Left lung (tissue), 10 donors: ENCODE results near the gene RNF19B. TPM values are rescaled to one million over a fixed set of nuclear protein-coding genes. Genes with fewer than 3 reads are reported as not detected.

Source experiments
- ATAC-seq: fragments of 200-7000 bp; cut with Tn5 transposase; one replicate; pipeline ENCODE4 v1.9.1; 2020; ENCODE audit warnings: moderate library complexity
- DNase-seq, 4 donors: peaks; one replicate each; pipeline ENCODE4 v3.0.0-alpha.2; 2013 to 2020
- H3K27ac ChIP-seq, 2 donors: fragments of 200-600 bp; sonication (generic) in 1 of 2; one replicate each; pipeline versions ENCODE4 v1.5.0 to v1.8.0; 2020 to 2021
- H3K27me3 ChIP-seq, 2 donors: fragments of 200-600 bp; sonication (generic) in 1 of 2; one replicate each; pipeline versions ENCODE4 v1.5.0 to v1.8.0; 2020 to 2021
- H3K36me3 ChIP-seq, 2 donors: fragments of 200-600 bp; sonication (generic) in 1 of 2; one replicate each; pipeline versions ENCODE4 v1.5.0 to v1.8.0; 2020 to 2021
- H3K4me1 ChIP-seq, 2 donors: fragments of 200-600 bp; one replicate each; pipeline ENCODE4 v1.8.0; 2021
- H3K4me3 ChIP-seq, 2 donors: fragments of 200-600 bp; sonication (generic) in 1 of 2; one replicate each; pipeline versions ENCODE4 v1.5.0 to v1.8.0; 2020 to 2021; ENCODE audit warnings: mild to moderate bottlenecking in 1 of 2
- H3K9me3 ChIP-seq, 2 donors: fragments of 200-600 bp; sonication (generic) in 1 of 2; one replicate each; pipeline versions ENCODE4 v1.5.0 to v1.8.0; 2020 to 2021
- intact Hi-C, 2 donors: fragments of 100-400 bp; cut with DNase I; formaldehyde crosslinking; loops; one replicate each; pipeline versions ENCODE4 v1.11.2 to v1.14.2; 2022
- polyA plus RNA-seq, 6 donors: library from polyadenylated mRNA; unstranded; fragments of 120-200 nt; gene quantifications; one replicate each; pipeline ENCODE4 v1.2.1, GENCODE V29; 2013; ENCODE audit not compliant: insufficient read length in 6 of 6
- total RNA-seq, 2 donors: library from RNA; stranded (reverse); fragmentation: NEBNext Ultra II Directional; extraction: Animal tissue kit (Norgen Biotek cat#: 25700); gene quantifications; one replicate each; pipeline ENCODE4 v1.2.1, GENCODE V29; 2021
- TF ChIP-seq, protein P1 (sequence below), 2 donors: fragments of 200-600 bp; sonication (generic) in 1 of 2; IDR thresholded peaks; one replicate each; pipeline versions ENCODE4 v1.5.0 to v1.8.0; 2021; ENCODE audit warnings: antibody characterized with exemption in 2 of 2
- donor health status: DM: no; HTN: yes; CAD: no.
- donor health status: DM: no; HTN: no; CAD: no.

RNF19B gene
- total and polyA plus RNA-seq, 8 donors: 11.8 to 46.0 (median 12.9) TPM

DNA sequence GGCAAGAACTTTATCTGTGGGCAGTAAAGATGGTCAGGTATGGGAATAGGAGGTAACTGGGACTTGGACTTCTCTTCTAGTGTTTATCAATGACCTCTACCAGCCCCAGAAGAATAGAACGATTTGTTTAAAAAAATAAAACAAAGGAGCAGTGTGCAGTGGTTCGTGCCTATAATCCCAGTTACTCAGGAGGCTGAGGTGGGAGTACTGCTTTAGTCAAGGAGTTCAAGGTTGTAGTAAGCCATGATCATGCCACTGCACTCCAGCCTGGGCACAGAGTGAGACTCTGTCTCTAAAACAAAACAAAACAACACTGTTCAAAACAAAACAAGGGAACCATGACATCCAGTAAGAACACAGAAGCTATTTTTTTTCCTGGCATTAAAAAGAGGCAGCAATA, 4.3 kb downstream of the RNF19B start:
- Histone ChIP-seq H3K27me3 (no peaks in the 10 kb centered on the region), H3K27ac (no peak overlapping the region), H3K36me3 (peaks cover 0 to 5% of the 10 kb centered on the region in 2 donors), H3K4me1 (peaks cover 8 to 56% of the 10 kb centered on the region in 2 donors), H3K4me3 (no peak overlapping the region), H3K9me3 (no peaks in the 10 kb centered on the region)
- TF ChIP-seq, protein P1, sequence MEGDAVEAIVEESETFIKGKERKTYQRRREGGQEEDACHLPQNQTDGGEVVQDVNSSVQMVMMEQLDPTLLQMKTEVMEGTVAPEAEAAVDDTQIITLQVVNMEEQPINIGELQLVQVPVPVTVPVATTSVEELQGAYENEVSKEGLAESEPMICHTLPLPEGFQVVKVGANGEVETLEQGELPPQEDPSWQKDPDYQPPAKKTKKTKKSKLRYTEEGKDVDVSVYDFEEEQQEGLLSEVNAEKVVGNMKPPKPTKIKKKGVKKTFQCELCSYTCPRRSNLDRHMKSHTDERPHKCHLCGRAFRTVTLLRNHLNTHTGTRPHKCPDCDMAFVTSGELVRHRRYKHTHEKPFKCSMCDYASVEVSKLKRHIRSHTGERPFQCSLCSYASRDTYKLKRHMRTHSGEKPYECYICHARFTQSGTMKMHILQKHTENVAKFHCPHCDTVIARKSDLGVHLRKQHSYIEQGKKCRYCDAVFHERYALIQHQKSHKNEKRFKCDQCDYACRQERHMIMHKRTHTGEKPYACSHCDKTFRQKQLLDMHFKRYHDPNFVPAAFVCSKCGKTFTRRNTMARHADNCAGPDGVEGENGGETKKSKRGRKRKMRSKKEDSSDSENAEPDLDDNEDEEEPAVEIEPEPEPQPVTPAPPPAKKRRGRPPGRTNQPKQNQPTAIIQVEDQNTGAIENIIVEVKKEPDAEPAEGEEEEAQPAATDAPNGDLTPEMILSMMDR (IDR thresholded peaks at IDR 0.05): no peak
- intact Hi-C loops: no loop called here
- no peak for ATAC-seq
- DNase-seq: no peak

- intact Hi-C loops: no loop called here
- H3K36me3 ChIP-seq: peaks cover 0 to 5% of the 10 kb centered on the region in 2 donors
- TF ChIP-seq, protein P1 (IDR thresholded peaks at IDR 0.05): no peak
- no peak overlapping the region for H3K4me3 ChIP-seq
- no peaks in the 10 kb centered on the region for H3K9me3 ChIP-seq
- DNase-seq (no peak), ATAC-seq (no peak)
- no peaks in the 10 kb centered on the region for H3K27me3 ChIP-seq
- no peak overlapping the region for H3K27ac ChIP-seq
- peaks cover 8 to 64% of the 10 kb centered on the region in 2 donors for H3K4me1 ChIP-seq
Measured at GRCh38 chr1:32958827-32959226, 5.8 kb downstream of the RNF19B start.

DNA sequence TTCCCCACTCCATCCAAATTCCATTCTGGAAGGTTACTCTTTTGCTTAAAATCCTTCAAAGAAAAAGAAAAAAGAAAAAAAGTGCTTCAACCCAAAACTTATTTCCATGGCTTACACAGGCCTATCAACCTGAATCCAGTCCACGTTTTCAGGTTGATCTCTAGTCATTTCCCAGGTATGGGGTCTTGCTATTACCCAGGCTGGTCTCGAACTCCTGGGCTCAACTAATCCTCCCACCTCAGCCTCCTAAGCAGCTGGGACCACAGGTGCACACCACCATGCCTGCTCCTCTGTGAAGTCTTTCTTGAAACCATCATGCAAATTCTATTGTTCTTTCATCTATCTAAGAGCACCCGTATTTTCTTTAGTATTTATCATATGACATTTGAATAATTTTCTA, 7.6 kb downstream of the RNF19B start:
- DNase-seq (no peak), ATAC-seq (no peak)
- TF ChIP-seq, protein P1 (IDR thresholded peaks at IDR 0.05): no peak
- H3K4me3 ChIP-seq: no peak overlapping the region
- H3K9me3 ChIP-seq: no peaks in the 10 kb centered on the region
- H3K27ac ChIP-seq: no peak overlapping the region
- H3K4me1 ChIP-seq: peaks cover 8 to 68% of the 10 kb centered on the region in 2 donors
- peaks cover 0 to 5% of the 10 kb centered on the region in 2 donors for H3K36me3 ChIP-seq
- H3K27me3 ChIP-seq: no peaks in the 10 kb centered on the region
- intact Hi-C loops: no loop called here

DNA sequence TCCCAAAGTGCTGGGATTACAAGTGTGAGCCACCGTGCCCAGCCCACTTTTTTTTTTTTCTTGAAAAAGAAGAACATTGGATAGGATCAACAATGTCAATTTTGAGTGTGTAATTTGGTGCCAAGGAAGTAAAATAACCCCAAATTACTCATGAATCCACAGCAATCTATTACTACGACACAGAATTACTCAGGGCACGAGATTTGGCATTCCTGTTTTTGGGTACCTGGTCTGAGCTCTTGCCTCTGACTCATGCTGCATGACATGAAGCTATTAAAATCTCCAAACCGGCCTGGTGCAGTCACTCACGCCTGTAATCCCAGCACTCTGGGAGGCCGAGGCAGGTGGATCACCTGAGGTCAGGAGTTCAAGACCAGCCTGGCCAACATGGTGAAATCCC, 10.4 kb downstream of the RNF19B start:
- H3K27me3 ChIP-seq: no peaks in the 10 kb centered on the region
- peaks cover 0 to 60% of the 10 kb centered on the region in 2 donors for H3K4me1 ChIP-seq
- H3K27ac ChIP-seq: no peak overlapping the region
- peaks cover 0 to 22% of the 10 kb centered on the region in 2 donors for H3K36me3 ChIP-seq
- ATAC-seq: no peak
- TF ChIP-seq, protein P1 (IDR thresholded peaks at IDR 0.05): no peak
- no peak for DNase-seq
- H3K9me3 ChIP-seq: no peaks in the 10 kb centered on the region
- intact Hi-C loops: no loop called here
- H3K4me3 ChIP-seq: no peak overlapping the region

- intact Hi-C loops: no loop called here
- DNase-seq (no peak), ATAC-seq (no peak)
- Histone ChIP-seq H3K27ac (peak overlapping the region in 1 of 2 donors; percentile 4), H3K4me3 (no peak overlapping the region), H3K36me3 (peaks cover 0 to 24% of the 10 kb centered on the region in 2 donors), H3K4me1 (peaks cover 0 to 65% of the 10 kb centered on the region in 2 donors), H3K9me3 (no peaks in the 10 kb centered on the region), H3K27me3 (no peaks in the 10 kb centered on the region)
- TF ChIP-seq, protein P1 (IDR thresholded peaks at IDR 0.05): no peak
Measured at GRCh38 chr1:32953495-32953894, 11.1 kb downstream of the RNF19B start.
